Choroid plexus epithelial cell (primary cell): ENCODE results near the gene RNF128.
"Not testable (repeated sequence)": the region's sequence is repeated elsewhere in the genome, so short reads cannot be mapped to it uniquely, and the experiment has no call there.

Experiments used
- DNase-seq: peaks from one replicate; pipeline ENCODE4 v3.0.0-alpha.2; 2010; ENCODE audit warnings: low read depth
- H3K4me3 ChIP-seq: 2 replicates; pipeline ENCODE4 v1.5.1; 2011; ENCODE audit warnings: low read depth, mild to moderate bottlenecking, control low read depth, low read length, moderate library complexity
- CTCF ChIP-seq: conservative IDR thresholded peaks from 2 replicates; pipeline ENCODE4 v1.5.1; 2011; ENCODE audit warnings: low read depth, mild to moderate bottlenecking, control low read depth, inconsistent platforms, low read length, moderate library complexity

Gene RNF128

GRCh38 chrX:106780664-106781377 lies 54.3 kb downstream of the RNF128 start:
- no peak overlapping the region for H3K4me3 ChIP-seq
- TF ChIP-seq CTCF = no peak
- DNase-seq = no peak

GRCh38 chrX:106783716-106784115 lies 57.2 kb downstream of the RNF128 start:
- DNase-seq = no peak
- H3K4me3 ChIP-seq = no peak overlapping the region
- no peak for TF ChIP-seq CTCF

GRCh38 chrX:106791495-106791894 lies 65.0 kb downstream of the RNF128 start:
- peak; percentile 48 for DNase-seq
- TF ChIP-seq CTCF = peak; percentile 37
- H3K4me3 ChIP-seq = no peak overlapping the region

- no peak for TF ChIP-seq CTCF
- H3K4me3 ChIP-seq = peak overlapping the region; percentile 75
- DNase-seq = no peak
Measured at GRCh38 chrX:106802063-106802387, 75.5 kb downstream of the RNF128 start.

GRCh38 chrX:106802388-106803275 lies 76.1 kb downstream of the RNF128 start, which contains the start of gene TBC1D8B:
TBC1D8B (plus strand) TSS chrX:106802673; CDS start chrX:106802854, 181 bp downstream.
- TF ChIP-seq CTCF = no peak
- H3K4me3 ChIP-seq = peak within 1 kb of the TSS; percentile 75
- DNase-seq = peak; percentile 93

- TF ChIP-seq CTCF = no peak
- peak; percentile 4 for DNase-seq
- H3K4me3 ChIP-seq = no peak overlapping the region
Measured at GRCh38 chrX:106811131-106811910, 84.8 kb downstream of the RNF128 start.

GRCh38 chrX:106812930-106813329 lies 86.4 kb downstream of the RNF128 start:
- DNase-seq = peak; percentile 4

GRCh38 chrX:106814093-106814492 lies 87.6 kb downstream of the RNF128 start:
- not testable (repeated sequence) for H3K4me3 ChIP-seq, DNase-seq

More at GRCh38 chrX:106812930-106813329, 86.4 kb downstream of the RNF128 start:
- H3K4me3 ChIP-seq = not testable (repeated sequence)
